SK-N-SH treated with all-trans-retinoic acid at 6 μM for 48 hours (cell line): Measurements from ENCODE around the gene SCAF1.

Experiments used
- ATAC-seq: fragments of 200-7000 bp; cut with Tn5 transposase; 3 replicates; pipeline ENCODE4 v1.9.1; 2020; ENCODE audit warnings: mild to moderate bottlenecking, moderate library complexity
- ARNTL ChIP-seq: fragments of 450-650 bp; formaldehyde crosslinking; IDR thresholded peaks from 2 replicates; pipeline ENCODE4 v1.5.0; 2020; ENCODE audit warnings: low read depth, mild to moderate bottlenecking, moderate library complexity, borderline replicate concordance
- BACH2 ChIP-seq: fragments of 250-450 bp; sonication (Bioruptor Pico); IDR thresholded peaks from 2 replicates; pipeline ENCODE4 v1.9.0; 2021; ENCODE audit warnings: mild to moderate bottlenecking, borderline replicate concordance
- CSDC2 ChIP-seq: fragments of 250-450 bp; sonication (Bioruptor Pico); IDR thresholded peaks from 2 replicates; pipeline ENCODE4 v1.5.0; 2020; ENCODE audit warnings: mild to moderate bottlenecking, moderate library complexity
- ESRRG ChIP-seq: fragments of 250-450 bp; sonication (Bioruptor Pico); IDR thresholded peaks from 2 replicates; pipeline ENCODE4 v1.6.1; 2021; ENCODE audit warnings: mild to moderate bottlenecking
- GLIS3 ChIP-seq: fragments of 250-450 bp; sonication (Bioruptor Pico); IDR thresholded peaks from 2 replicates; pipeline ENCODE4 v1.5.0; 2020; ENCODE audit warnings: mild to moderate bottlenecking, moderate library complexity
- ISL1 ChIP-seq: fragments of 250-450 bp; sonication (Bioruptor Pico); IDR thresholded peaks from 2 replicates; pipeline ENCODE4 v2.1.2; 2022; ENCODE audit warnings: mild to moderate bottlenecking, moderate library complexity
- OSR1 ChIP-seq: fragments of 250-450 bp; sonication (Bioruptor Pico); IDR thresholded peaks from 2 replicates; pipeline ENCODE4 v1.8.0; 2022; ENCODE audit warnings: moderate library complexity, mild to moderate bottlenecking, inconsistent platforms
- PPARA ChIP-seq: fragments of 250-450 bp; sonication (Bioruptor Pico); IDR thresholded peaks from 2 replicates; pipeline ENCODE4 v1.5.0; 2020; ENCODE audit warnings: mild to moderate bottlenecking, borderline replicate concordance
- RARB ChIP-seq: fragments of 250-450 bp; sonication (Bioruptor Pico); IDR thresholded peaks from 2 replicates; pipeline ENCODE4 v1.8.0; 2021; ENCODE audit warnings: mild to moderate bottlenecking, moderate library complexity
- SNAI2 ChIP-seq: fragments of 250-450 bp; sonication (Bioruptor Pico); IDR thresholded peaks from 2 replicates; pipeline ENCODE4 v1.5.0; 2020; ENCODE audit warnings: mild to moderate bottlenecking, moderate library complexity
- TCF4 ChIP-seq: fragments of 250-450 bp; sonication (Bioruptor Pico); IDR thresholded peaks from 2 replicates; pipeline ENCODE4 v1.8.0; 2021; ENCODE audit warnings: mild to moderate bottlenecking, moderate library complexity, borderline replicate concordance
- TOX ChIP-seq: fragments of 250-450 bp; sonication (Bioruptor Pico); IDR thresholded peaks from 2 replicates; pipeline ENCODE4 v1.8.0; 2021; ENCODE audit warnings: mild to moderate bottlenecking, moderate library complexity, borderline replicate concordance
- TSHZ2 ChIP-seq: fragments of 250-450 bp; sonication (Bioruptor Pico); IDR thresholded peaks from 2 replicates; pipeline ENCODE4 v1.5.0; 2020; ENCODE audit warnings: mild to moderate bottlenecking, moderate library complexity
- ZC3H10 ChIP-seq: fragments of 250-450 bp; sonication (Bioruptor Pico); IDR thresholded peaks from 2 replicates; pipeline ENCODE4 v1.5.1; 2021; ENCODE audit warnings: mild to moderate bottlenecking, moderate library complexity
- ZFP3 ChIP-seq: fragments of 250-450 bp; sonication (Bioruptor Pico); IDR thresholded peaks from 2 replicates; pipeline ENCODE4 v1.5.0; 2020; ENCODE audit warnings: mild to moderate bottlenecking, moderate library complexity
- ZFP30 ChIP-seq: fragments of 450-650 bp; formaldehyde crosslinking; IDR thresholded peaks from 2 replicates; pipeline ENCODE4 v1.5.0; 2022; ENCODE audit warnings: mild to moderate bottlenecking, moderate library complexity
- ZNF565 ChIP-seq: fragments of 450-650 bp; formaldehyde crosslinking; conservative IDR thresholded peaks from 2 replicates; pipeline ENCODE4 v1.5.0; 2020; ENCODE audit warnings: low read depth, mild to moderate bottlenecking, moderate library complexity
- TF ChIP-seq, protein P1 (sequence below): fragments of 250-450 bp; sonication (Bioruptor Pico); IDR thresholded peaks from 2 replicates; pipeline ENCODE4 v1.8.0; 2021; ENCODE audit warnings: low read depth, mild to moderate bottlenecking, moderate library complexity, borderline replicate concordance
- TF ChIP-seq, protein P2 (sequence below): fragments of 250-450 bp; sonication (Bioruptor Pico); IDR thresholded peaks from 2 replicates; pipeline ENCODE4 v1.5.1; 2020; ENCODE audit warnings: low read depth, mild to moderate bottlenecking, moderate library complexity
- TF ChIP-seq, protein P3 (sequence below): fragments of 250-450 bp; sonication (Bioruptor Pico); IDR thresholded peaks from 2 replicates; pipeline ENCODE4 v1.8.0; 2020; ENCODE audit warnings: mild to moderate bottlenecking, moderate library complexity, borderline replicate concordance
- TF ChIP-seq, protein P4 (sequence below): fragments of 250-450 bp; sonication (Bioruptor Pico); IDR thresholded peaks from 2 replicates; pipeline ENCODE4 v1.5.1; 2021; ENCODE audit warnings: mild to moderate bottlenecking, moderate library complexity

Gene SCAF1

GRCh38 chr19:49685845-49686332, 43.9 kb downstream of the SCAF1 start:
- no peak for ATAC-seq
- TF ChIP-seq TOX (CRISPR knock-in tag) (no peak), ZC3H10 (no peak), ESRRG (CRISPR knock-in tag) (no peak), ZNF565 (CRISPR knock-in tag) (no peak), GLIS3 (no peak), ZFP3 (CRISPR knock-in tag) (no peak), ISL1 (CRISPR knock-in tag) (no peak), TSHZ2 (no peak), TCF4 (CRISPR knock-in tag) (no peak), OSR1 (no peak), CSDC2 (CRISPR knock-in tag) (no peak), PPARA (CRISPR knock-in tag) (no peak), BACH2 (no peak), SNAI2 (no peak)
- TF ChIP-seq, protein P1, sequence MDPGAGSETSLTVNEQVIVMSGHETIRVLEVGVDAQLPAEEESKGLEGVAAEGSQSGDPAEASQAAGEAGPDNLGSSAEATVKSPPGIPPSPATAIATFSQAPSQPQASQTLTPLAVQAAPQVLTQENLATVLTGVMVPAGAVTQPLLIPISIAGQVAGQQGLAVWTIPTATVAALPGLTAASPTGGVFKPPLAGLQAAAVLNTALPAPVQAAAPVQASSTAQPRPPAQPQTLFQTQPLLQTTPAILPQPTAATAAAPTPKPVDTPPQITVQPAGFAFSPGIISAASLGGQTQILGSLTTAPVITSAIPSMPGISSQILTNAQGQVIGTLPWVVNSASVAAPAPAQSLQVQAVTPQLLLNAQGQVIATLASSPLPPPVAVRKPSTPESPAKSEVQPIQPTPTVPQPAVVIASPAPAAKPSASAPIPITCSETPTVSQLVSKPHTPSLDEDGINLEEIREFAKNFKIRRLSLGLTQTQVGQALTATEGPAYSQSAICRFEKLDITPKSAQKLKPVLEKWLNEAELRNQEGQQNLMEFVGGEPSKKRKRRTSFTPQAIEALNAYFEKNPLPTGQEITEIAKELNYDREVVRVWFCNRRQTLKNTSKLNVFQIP (CRISPR knock-in tag), result no peak

DNA sequence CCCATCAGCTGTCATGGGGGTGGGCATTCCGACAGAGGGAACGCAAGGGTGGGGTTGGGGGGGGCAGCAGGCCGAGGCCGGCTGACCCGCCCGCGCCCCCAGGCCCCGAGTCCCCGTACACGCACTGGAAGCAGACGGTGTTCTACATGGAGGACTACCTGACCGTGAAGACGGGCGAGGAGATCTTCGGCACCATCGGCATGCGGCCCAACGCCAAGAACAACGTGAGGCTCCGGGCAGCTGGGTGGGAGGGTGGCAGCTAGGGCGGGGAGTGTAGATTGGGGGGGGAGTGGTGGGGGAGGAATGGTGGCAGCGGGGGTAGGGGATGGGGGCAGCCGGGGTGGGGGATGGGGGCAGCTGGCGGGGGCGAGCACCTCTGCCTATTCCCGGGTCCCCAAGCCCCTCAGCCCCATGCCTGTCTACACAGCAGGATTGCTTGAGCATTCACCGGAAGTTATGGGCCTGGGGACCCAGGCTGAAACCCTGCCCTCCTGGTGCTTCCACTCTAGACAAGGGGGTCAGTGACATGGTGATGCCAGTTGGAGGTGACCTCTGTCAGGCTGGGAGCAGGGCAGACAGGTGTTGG, 44.6 kb downstream of the SCAF1 start:
- ATAC-seq, result no peak
- TF ChIP-seq BACH2, result no peak
- TF ChIP-seq CSDC2 (CRISPR knock-in tag), result no peak
- TF ChIP-seq, protein P2, sequence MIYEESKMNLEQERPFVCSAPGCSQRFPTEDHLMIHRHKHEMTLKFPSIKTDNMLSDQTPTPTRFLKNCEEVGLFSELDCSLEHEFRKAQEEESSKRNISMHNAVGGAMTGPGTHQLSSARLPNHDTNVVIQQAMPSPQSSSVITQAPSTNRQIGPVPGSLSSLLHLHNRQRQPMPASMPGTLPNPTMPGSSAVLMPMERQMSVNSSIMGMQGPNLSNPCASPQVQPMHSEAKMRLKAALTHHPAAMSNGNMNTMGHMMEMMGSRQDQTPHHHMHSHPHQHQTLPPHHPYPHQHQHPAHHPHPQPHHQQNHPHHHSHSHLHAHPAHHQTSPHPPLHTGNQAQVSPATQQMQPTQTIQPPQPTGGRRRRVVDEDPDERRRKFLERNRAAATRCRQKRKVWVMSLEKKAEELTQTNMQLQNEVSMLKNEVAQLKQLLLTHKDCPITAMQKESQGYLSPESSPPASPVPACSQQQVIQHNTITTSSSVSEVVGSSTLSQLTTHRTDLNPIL (CRISPR knock-in tag), result no peak
- TF ChIP-seq, protein P3, sequence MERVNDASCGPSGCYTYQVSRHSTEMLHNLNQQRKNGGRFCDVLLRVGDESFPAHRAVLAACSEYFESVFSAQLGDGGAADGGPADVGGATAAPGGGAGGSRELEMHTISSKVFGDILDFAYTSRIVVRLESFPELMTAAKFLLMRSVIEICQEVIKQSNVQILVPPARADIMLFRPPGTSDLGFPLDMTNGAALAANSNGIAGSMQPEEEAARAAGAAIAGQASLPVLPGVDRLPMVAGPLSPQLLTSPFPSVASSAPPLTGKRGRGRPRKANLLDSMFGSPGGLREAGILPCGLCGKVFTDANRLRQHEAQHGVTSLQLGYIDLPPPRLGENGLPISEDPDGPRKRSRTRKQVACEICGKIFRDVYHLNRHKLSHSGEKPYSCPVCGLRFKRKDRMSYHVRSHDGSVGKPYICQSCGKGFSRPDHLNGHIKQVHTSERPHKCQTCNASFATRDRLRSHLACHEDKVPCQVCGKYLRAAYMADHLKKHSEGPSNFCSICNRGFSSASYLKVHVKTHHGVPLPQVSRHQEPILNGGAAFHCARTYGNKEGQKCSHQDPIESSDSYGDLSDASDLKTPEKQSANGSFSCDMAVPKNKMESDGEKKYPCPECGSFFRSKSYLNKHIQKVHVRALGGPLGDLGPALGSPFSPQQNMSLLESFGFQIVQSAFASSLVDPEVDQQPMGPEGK (CRISPR knock-in tag), result no peak
- TF ChIP-seq ARNTL (CRISPR knock-in tag), result no peak
- no peak for TF ChIP-seq ZFP30
- TF ChIP-seq ZC3H10, result no peak
- no peak for TF ChIP-seq ZNF565 (CRISPR knock-in tag)
- TF ChIP-seq, protein P4, sequence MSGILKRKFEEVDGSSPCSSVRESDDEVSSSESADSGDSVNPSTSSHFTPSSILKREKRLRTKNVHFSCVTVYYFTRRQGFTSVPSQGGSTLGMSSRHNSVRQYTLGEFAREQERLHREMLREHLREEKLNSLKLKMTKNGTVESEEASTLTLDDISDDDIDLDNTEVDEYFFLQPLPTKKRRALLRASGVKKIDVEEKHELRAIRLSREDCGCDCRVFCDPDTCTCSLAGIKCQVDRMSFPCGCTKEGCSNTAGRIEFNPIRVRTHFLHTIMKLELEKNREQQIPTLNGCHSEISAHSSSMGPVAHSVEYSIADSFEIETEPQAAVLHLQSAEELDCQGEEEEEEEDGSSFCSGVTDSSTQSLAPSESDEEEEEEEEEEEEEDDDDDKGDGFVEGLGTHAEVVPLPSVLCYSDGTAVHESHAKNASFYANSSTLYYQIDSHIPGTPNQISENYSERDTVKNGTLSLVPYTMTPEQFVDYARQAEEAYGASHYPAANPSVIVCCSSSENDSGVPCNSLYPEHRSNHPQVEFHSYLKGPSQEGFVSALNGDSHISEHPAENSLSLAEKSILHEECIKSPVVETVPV (CRISPR knock-in tag), result no peak
- no peak for TF ChIP-seq TOX (CRISPR knock-in tag)
- TF ChIP-seq RARB (CRISPR knock-in tag), result no peak
- TF ChIP-seq TSHZ2, result no peak
- TF ChIP-seq ZFP3 (CRISPR knock-in tag), result no peak
- no peak for TF ChIP-seq SNAI2
- no peak for TF ChIP-seq TCF4 (CRISPR knock-in tag)
- no peak for TF ChIP-seq OSR1
